Ishikawa (cell line): ENCODE results near the gene NEBL.

Experiments used
- CEBPB ChIP-seq: IDR thresholded peaks from 2 replicates; pipeline ENCODE4 v1.6.1; 2012
- CREB1 ChIP-seq: IDR thresholded peaks from 2 replicates; pipeline ENCODE4 v1.6.1; 2012; ENCODE audit warnings: low read depth
- EGR1 ChIP-seq: IDR thresholded peaks from 2 replicates; pipeline ENCODE4 v1.6.1; 2012
- EP300 ChIP-seq: IDR thresholded peaks from 2 replicates; pipeline ENCODE4 v1.6.1; 2012; ENCODE audit warnings: borderline replicate concordance
- FOXM1 ChIP-seq: IDR thresholded peaks from 2 replicates; pipeline ENCODE4 v1.6.1; 2012; ENCODE audit warnings: low read depth, borderline replicate concordance
- MAX ChIP-seq: IDR thresholded peaks from 2 replicates; pipeline ENCODE4 v1.6.1; 2012
- NFIC ChIP-seq: IDR thresholded peaks from 2 replicates; pipeline ENCODE4 v1.6.1; 2012
- RAD21 ChIP-seq: IDR thresholded peaks from 2 replicates; pipeline ENCODE4 v1.6.1; 2012; ENCODE audit warnings: low read depth
- TAF1 ChIP-seq: IDR thresholded peaks from 2 replicates; pipeline ENCODE4 v1.6.1; 2012; ENCODE audit warnings: low read depth, mild to moderate bottlenecking
- TCF12 ChIP-seq: IDR thresholded peaks from 2 replicates; pipeline ENCODE4 v1.6.1; 2012; ENCODE audit warnings: low read depth
- TEAD4 ChIP-seq: IDR thresholded peaks from 2 replicates; pipeline ENCODE4 v1.6.1; 2012
- USF1 ChIP-seq: IDR thresholded peaks from 2 replicates; pipeline ENCODE4 v1.6.1; 2012
- YY1 ChIP-seq: IDR thresholded peaks from 2 replicates; pipeline ENCODE4 v1.6.1; 2012; ENCODE audit warnings: low read depth
- ZBTB7A ChIP-seq: IDR thresholded peaks from 2 replicates; pipeline ENCODE4 v1.6.1; 2012; ENCODE audit warnings: low read depth
- TF ChIP-seq, protein P1 (sequence below): IDR thresholded peaks from 2 replicates; pipeline ENCODE4 v1.6.1; 2012; ENCODE audit warnings: low read depth, mild to moderate bottlenecking

Gene NEBL

DNA sequence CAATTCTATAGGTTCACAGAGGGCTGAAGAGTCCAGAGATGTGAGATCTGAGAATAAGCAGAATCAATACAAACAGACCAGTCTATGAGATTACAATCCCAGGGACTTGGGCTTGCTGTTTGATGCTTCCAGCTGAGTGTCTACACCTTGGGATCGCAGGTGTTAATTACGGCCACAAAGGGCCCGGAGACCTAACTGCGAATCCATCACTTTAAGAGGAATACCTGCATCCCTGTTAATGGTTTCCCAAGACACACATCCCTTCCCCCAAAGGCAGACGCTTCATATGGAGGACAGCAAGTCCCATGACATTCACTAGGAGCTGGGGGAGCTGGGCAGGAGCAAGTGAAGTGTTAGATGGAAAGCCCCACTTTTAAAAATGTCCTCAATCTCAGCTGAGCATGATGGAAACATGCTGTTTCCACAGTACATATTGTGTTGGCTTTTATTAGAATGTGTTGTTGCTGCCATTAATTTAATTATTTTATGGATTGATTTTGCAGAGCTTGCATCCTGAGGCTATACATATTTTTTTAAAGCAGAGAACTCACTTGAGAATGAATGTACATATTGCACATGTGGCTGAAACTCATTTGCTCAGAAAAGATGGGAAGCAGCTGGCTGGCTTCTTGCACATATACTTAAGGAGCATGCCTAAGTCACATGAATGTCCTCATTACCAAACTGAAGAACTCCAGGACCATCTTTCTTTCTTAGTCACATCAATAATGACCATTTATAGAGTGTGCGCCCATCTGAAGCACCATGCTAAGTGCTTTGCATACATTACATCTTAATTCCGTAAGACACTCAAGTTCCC is 151.3 kb downstream of the NEBL start:
- TF ChIP-seq CREB1: no peak
- TF ChIP-seq TAF1: no peak
- TF ChIP-seq TEAD4: no peak
- TF ChIP-seq NFIC: no peak
- TF ChIP-seq EP300: no peak
- TF ChIP-seq CEBPB: no peak

- TF ChIP-seq YY1: no peak
- TF ChIP-seq MAX: no peak
- TF ChIP-seq FOXM1: no peak
- no peak for TF ChIP-seq RAD21
- TF ChIP-seq, protein P1, sequence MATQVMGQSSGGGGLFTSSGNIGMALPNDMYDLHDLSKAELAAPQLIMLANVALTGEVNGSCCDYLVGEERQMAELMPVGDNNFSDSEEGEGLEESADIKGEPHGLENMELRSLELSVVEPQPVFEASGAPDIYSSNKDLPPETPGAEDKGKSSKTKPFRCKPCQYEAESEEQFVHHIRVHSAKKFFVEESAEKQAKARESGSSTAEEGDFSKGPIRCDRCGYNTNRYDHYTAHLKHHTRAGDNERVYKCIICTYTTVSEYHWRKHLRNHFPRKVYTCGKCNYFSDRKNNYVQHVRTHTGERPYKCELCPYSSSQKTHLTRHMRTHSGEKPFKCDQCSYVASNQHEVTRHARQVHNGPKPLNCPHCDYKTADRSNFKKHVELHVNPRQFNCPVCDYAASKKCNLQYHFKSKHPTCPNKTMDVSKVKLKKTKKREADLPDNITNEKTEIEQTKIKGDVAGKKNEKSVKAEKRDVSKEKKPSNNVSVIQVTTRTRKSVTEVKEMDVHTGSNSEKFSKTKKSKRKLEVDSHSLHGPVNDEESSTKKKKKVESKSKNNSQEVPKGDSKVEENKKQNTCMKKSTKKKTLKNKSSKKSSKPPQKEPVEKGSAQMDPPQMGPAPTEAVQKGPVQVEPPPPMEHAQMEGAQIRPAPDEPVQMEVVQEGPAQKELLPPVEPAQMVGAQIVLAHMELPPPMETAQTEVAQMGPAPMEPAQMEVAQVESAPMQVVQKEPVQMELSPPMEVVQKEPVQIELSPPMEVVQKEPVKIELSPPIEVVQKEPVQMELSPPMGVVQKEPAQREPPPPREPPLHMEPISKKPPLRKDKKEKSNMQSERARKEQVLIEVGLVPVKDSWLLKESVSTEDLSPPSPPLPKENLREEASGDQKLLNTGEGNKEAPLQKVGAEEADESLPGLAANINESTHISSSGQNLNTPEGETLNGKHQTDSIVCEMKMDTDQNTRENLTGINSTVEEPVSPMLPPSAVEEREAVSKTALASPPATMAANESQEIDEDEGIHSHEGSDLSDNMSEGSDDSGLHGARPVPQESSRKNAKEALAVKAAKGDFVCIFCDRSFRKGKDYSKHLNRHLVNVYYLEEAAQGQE: no peak
- no peak for TF ChIP-seq TCF12
- no peak for TF ChIP-seq CREB1
- no peak for TF ChIP-seq TAF1
- TF ChIP-seq TEAD4: no peak
- no peak for TF ChIP-seq EP300
- TF ChIP-seq NFIC: no peak
- no peak for TF ChIP-seq EGR1
- no peak for TF ChIP-seq USF1
Observed at GRCh38 chr10:20744821-20745220, 152.3 kb downstream of the NEBL start.

DNA sequence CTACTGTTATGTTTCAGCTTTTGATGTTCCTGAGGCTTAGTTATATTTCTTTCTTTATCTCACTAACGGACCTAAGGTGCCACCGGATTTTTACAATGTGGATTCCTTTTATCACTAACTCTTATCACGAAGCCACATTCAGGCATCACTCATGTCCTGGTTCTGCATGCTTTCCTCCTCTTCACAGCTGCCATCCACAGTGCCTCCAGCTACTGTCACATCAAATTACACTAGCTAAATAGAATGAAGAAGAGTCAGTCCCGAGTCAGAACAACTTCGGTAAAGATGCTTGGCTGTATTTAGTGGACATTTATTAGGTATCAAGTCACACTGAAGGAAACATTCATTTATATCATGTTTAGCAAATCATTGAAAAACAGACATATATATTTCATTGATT is 153.2 kb downstream of the NEBL start:
- TF ChIP-seq, protein P1: no peak
- TF ChIP-seq TEAD4 (no peak), TCF12 (no peak), EP300 (no peak), ZBTB7A (no peak), NFIC (no peak), YY1 (no peak), TAF1 (no peak), RAD21 (no peak), CEBPB (no peak), CREB1 (no peak), FOXM1 (no peak), MAX (no peak), EGR1 (no peak), USF1 (no peak)

- TF ChIP-seq CREB1: no peak
- no peak for TF ChIP-seq FOXM1
- TF ChIP-seq ZBTB7A: no peak
- TF ChIP-seq TEAD4: no peak
- TF ChIP-seq CEBPB: no peak
- TF ChIP-seq TAF1: no peak
- TF ChIP-seq MAX: no peak
- TF ChIP-seq RAD21: no peak
- no peak for TF ChIP-seq EGR1
- TF ChIP-seq, protein P1: no peak
- TF ChIP-seq YY1: no peak
- TF ChIP-seq USF1: no peak
- no peak for TF ChIP-seq NFIC
- TF ChIP-seq EP300: no peak
- TF ChIP-seq TCF12: no peak
Observed at GRCh38 chr10:20742737-20743541, 154.2 kb downstream of the NEBL start.
